Natural killer cell (primary cell): ENCODE data around the gene BCL6. TPM values are rescaled to one million over a fixed set of nuclear protein-coding genes. Genes with fewer than 3 reads are reported as not detected.

Experiments
- ATAC-seq, 3 donors: fragments of 150-1000 bp in 2 of 3; fragments of 200-7000 bp in 1 of 3; cut with Tn5 transposase; 1 replicate in 1 of 3; 2 replicates in 2 of 3; pipeline ENCODE4 v1.10.0; 2021; ENCODE audit warnings: mild to moderate bottlenecking in 2 of 3, moderate library complexity in 2 of 3
- DNase-seq, 2 donors: peaks; one replicate each; pipeline versions ENCODE4 v3.0.0 to v3.0.0-alpha.2; 2013 to 2021; ENCODE audit warnings: mixed read lengths in 1 of 2
- H3K27ac ChIP-seq: one replicate; pipeline ENCODE4 v1.5.1; 2013; ENCODE audit warnings: mild to moderate bottlenecking, low read length
- H3K27me3 ChIP-seq: one replicate; pipeline ENCODE4 v1.6.1; 2013; ENCODE audit warnings: low read length; ENCODE audit not compliant: control insufficient read depth, insufficient read depth
- H3K36me3 ChIP-seq: one replicate; pipeline ENCODE4 v1.6.1; 2013; ENCODE audit warnings: low read length; ENCODE audit not compliant: control insufficient read depth, insufficient read depth
- H3K4me1 ChIP-seq: one replicate; pipeline ENCODE4 v1.6.1; 2013; ENCODE audit warnings: low read length; ENCODE audit not compliant: control insufficient read depth, insufficient read depth
- H3K4me3 ChIP-seq: one replicate; pipeline ENCODE4 v1.5.1; 2013; ENCODE audit warnings: low read length
- H3K9me3 ChIP-seq: one replicate; pipeline ENCODE4 v1.6.1; 2013; ENCODE audit warnings: low read length; ENCODE audit not compliant: control insufficient read depth, insufficient read depth
- H3K27ac Mint-ChIP-seq, 2 donors: one replicate each; pipeline ENCODE4 v1.8.0; 2022; ENCODE audit warnings: mild to moderate bottlenecking in 2 of 2, mixed read lengths in 2 of 2, moderate library complexity in 1 of 2
- H3K27me3 Mint-ChIP-seq, 2 donors: one replicate each; pipeline ENCODE4 v1.8.0; 2022; ENCODE audit warnings: low read depth in 2 of 2, mixed read lengths in 2 of 2
- H3K36me3 Mint-ChIP-seq: one replicate; pipeline ENCODE4 v1.8.0; 2022; ENCODE audit warnings: mixed read lengths
- H3K4me1 Mint-ChIP-seq, 2 donors: one replicate each; pipeline ENCODE4 v1.8.0; 2022; ENCODE audit warnings: mixed read lengths in 2 of 2
- H3K4me3 Mint-ChIP-seq: one replicate; pipeline ENCODE4 v1.8.0; 2022; ENCODE audit warnings: mild to moderate bottlenecking, moderate library complexity, mixed read lengths
- H3K9me3 Mint-ChIP-seq, 2 donors: one replicate each; pipeline ENCODE4 v1.8.0; 2022; ENCODE audit warnings: mixed read lengths in 2 of 2
- WGBS: methylation state at CpG from one replicate; pipeline ENCODE4 v1.1.7; 2013; ENCODE audit warnings: missing lambda C conversion rate; ENCODE audit not compliant: insufficient coverage; 5-methylcytosine and 5-hydroxymethylcytosine counted together
- intact Hi-C: fragments of 100-400 bp; cut with micrococcal nuclease; formaldehyde crosslinking; loops from one replicate; pipeline ENCODE4 v1.14.2; 2022
- total RNA-seq, 4 donors: library from RNA; stranded (reverse); fragments of 120-200 nt in 1 of 4; gene quantifications; one replicate each; pipeline versions ENCODE4 v1.2.3 to v1.2.4, GENCODE V29; 2013 to 2022
- TF ChIP-seq, protein P1 (sequence below): fragments of 200-600 bp; IDR thresholded peaks from one replicate; pipeline ENCODE4 v1.8.0; 2022; ENCODE audit warnings: antibody characterized with exemption

Gene BCL6
- total RNA-seq, 3 donors from 2014 or later (not counting 1 experiment from before 2014, with no cell fraction given): 41.0 to 59.0 (median 45.2) TPM

- H3K36me3 Mint-ChIP-seq: peaks cover 7% of the 10 kb centered on the region
- ATAC-seq (no peak), DNase-seq (no peak)
- TF ChIP-seq, protein P1, sequence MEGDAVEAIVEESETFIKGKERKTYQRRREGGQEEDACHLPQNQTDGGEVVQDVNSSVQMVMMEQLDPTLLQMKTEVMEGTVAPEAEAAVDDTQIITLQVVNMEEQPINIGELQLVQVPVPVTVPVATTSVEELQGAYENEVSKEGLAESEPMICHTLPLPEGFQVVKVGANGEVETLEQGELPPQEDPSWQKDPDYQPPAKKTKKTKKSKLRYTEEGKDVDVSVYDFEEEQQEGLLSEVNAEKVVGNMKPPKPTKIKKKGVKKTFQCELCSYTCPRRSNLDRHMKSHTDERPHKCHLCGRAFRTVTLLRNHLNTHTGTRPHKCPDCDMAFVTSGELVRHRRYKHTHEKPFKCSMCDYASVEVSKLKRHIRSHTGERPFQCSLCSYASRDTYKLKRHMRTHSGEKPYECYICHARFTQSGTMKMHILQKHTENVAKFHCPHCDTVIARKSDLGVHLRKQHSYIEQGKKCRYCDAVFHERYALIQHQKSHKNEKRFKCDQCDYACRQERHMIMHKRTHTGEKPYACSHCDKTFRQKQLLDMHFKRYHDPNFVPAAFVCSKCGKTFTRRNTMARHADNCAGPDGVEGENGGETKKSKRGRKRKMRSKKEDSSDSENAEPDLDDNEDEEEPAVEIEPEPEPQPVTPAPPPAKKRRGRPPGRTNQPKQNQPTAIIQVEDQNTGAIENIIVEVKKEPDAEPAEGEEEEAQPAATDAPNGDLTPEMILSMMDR: no peak
- intact Hi-C loops: loop anchor here (5.0 to 10.0 kb wide), 2 partner anchors 245 to 437 kb away; no protein-coding TSS in a partner anchor
- no peaks in the 10 kb centered on the region for H3K27me3 Mint-ChIP-seq
- peak overlapping the region; percentile 99 for H3K4me3 Mint-ChIP-seq
- peaks cover 55 to 66% of the 10 kb centered on the region in 2 donors for H3K4me1 Mint-ChIP-seq
- H3K4me3 ChIP-seq: no peak overlapping the region
- no peaks in the 10 kb centered on the region for H3K36me3 ChIP-seq
- H3K4me1 ChIP-seq: peaks cover 13% of the 10 kb centered on the region
- H3K9me3 ChIP-seq: no peaks in the 10 kb centered on the region
- H3K27me3 ChIP-seq: no peaks in the 10 kb centered on the region
- no peaks in the 10 kb centered on the region for H3K9me3 Mint-ChIP-seq
- no peak overlapping the region for H3K27ac ChIP-seq
- H3K27ac Mint-ChIP-seq: peak overlapping the region; percentile 97 to 100
- 66% methylated on average over 4 of the region's 5 CpGs for WGBS
Measured at GRCh38 chr3:187747506-187747905, 2.2 kb upstream of the BCL6 start.

GRCh38 chr3:187746442-187747281 is 1.4 kb upstream of the BCL6 start:
- peak overlapping the region; percentile 99 for H3K4me3 Mint-ChIP-seq
- peak overlapping the region; percentile 82 for H3K4me3 ChIP-seq
- no peaks in the 10 kb centered on the region for H3K36me3 ChIP-seq
- peak overlapping the region; percentile 91 for H3K27ac ChIP-seq
- peaks cover 63 to 74% of the 10 kb centered on the region in 2 donors for H3K4me1 Mint-ChIP-seq
- H3K36me3 Mint-ChIP-seq: peaks cover 7% of the 10 kb centered on the region
- no peaks in the 10 kb centered on the region for H3K9me3 ChIP-seq
- 32% methylated on average over 8 of the region's 10 CpGs for WGBS
- peak overlapping the region; percentile 97 to 100 for H3K27ac Mint-ChIP-seq
- intact Hi-C loops: loop anchor here (5.0 to 10.0 kb wide), 2 partner anchors 246 to 438 kb away; no protein-coding TSS in a partner anchor
- no peak for ATAC-seq
- peaks cover 21% of the 10 kb centered on the region for H3K4me1 ChIP-seq
- H3K27me3 Mint-ChIP-seq: no peaks in the 10 kb centered on the region
- TF ChIP-seq, protein P1: no peak
- H3K9me3 Mint-ChIP-seq: no peaks in the 10 kb centered on the region
- no peaks in the 10 kb centered on the region for H3K27me3 ChIP-seq
- peak in 1 of 2 donors; percentile 52 for DNase-seq

DNA sequence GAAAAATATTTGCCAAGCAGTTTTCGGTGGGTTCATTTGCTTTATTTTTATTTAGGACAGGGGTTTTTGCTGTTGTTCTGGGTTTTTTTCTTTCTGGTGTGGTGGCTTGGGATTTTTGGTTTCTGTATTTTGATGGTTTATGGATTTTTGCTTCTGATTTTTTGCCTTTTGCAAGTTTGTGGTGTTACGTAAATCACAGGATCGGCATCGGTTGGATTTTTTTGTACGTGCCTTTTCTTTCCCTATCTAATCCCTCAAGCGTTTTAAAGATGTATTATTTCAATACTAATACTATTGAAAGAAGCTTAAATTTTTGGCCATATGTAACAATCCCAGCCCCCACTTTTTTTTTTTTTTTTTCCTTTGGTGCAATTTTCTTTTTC is 782 bp upstream of the BCL6 start:
- Mint-ChIP-seq H3K4me3 (peak overlapping the region; percentile 99), H3K27me3 (no peaks in the 10 kb centered on the region), H3K4me1 (peaks cover 69 to 80% of the 10 kb centered on the region in 2 donors), H3K27ac (peak overlapping the region; percentile 97 to 100), H3K9me3 (no peaks in the 10 kb centered on the region), H3K36me3 (peaks cover 7% of the 10 kb centered on the region)
- H3K27me3 ChIP-seq: no peaks in the 10 kb centered on the region
- 0% methylated on average over 1 of the region's 6 CpGs for WGBS
- intact Hi-C loops: loop anchor here (5.0 to 10.0 kb wide), 2 partner anchors 246 to 439 kb away; no protein-coding TSS in a partner anchor
- H3K4me1 ChIP-seq: peaks cover 26% of the 10 kb centered on the region
- peak overlapping the region; percentile 82 for H3K4me3 ChIP-seq
- peak in 1 of 2 donors; percentile 51 for DNase-seq
- no peaks in the 10 kb centered on the region for H3K36me3 ChIP-seq
- H3K27ac ChIP-seq: peak overlapping the region; percentile 91
- H3K9me3 ChIP-seq: no peaks in the 10 kb centered on the region
- TF ChIP-seq, protein P1: no peak
- no peak for ATAC-seq
